ENCODE results near the gene INPP5J.

DNA sequence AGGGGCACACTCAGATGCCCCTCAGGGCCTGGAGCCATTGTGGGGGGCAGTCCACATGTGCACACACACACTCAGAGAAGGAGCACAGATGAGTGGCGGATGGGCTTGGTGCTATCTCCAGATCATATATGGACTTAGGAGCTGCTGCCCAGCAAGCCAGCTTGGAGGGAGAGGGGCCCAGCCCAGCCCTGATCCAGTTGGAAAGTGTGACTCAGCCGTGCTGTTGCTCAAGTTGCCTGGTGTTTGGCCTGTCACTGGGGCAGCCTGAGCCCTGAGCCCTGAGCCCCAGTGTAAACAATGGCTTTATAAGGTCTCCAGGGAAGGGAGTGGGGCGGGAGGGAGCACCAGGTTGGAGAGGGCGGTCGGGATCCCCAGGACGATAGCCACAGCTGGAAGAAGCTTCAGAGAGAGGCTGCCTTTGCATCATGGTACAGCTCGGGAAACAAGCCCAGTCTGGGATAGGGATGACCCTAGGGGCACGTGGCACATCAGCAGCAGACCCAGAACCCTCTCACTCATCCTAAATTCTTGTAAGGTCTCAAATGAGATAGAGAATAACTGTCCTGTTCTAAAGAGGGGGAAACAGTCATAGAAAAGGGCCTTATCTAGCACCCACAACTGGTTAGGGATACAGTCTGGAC, 20.2 kb upstream of the INPP5J start:
- TF ChIP-seq, protein P1, sequence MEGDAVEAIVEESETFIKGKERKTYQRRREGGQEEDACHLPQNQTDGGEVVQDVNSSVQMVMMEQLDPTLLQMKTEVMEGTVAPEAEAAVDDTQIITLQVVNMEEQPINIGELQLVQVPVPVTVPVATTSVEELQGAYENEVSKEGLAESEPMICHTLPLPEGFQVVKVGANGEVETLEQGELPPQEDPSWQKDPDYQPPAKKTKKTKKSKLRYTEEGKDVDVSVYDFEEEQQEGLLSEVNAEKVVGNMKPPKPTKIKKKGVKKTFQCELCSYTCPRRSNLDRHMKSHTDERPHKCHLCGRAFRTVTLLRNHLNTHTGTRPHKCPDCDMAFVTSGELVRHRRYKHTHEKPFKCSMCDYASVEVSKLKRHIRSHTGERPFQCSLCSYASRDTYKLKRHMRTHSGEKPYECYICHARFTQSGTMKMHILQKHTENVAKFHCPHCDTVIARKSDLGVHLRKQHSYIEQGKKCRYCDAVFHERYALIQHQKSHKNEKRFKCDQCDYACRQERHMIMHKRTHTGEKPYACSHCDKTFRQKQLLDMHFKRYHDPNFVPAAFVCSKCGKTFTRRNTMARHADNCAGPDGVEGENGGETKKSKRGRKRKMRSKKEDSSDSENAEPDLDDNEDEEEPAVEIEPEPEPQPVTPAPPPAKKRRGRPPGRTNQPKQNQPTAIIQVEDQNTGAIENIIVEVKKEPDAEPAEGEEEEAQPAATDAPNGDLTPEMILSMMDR (IDR thresholded peaks at IDR 0.05): no peak
- TF ChIP-seq POLR2A (IDR thresholded peaks at IDR 0.05): no peak

Measured in esophagus squamous epithelium (tissue), 4 donors.